ENCODE results near the gene SRP14. TPM values are rescaled to one million over a fixed set of nuclear protein-coding genes. Genes with fewer than 3 reads are reported as not detected.
A peak's percentile ranks its signal among the peaks of the same experiment; 100 is the strongest.

SRP14 gene
- total RNA-seq, 1 experiment from 2014 or later: 200 TPM

DNA sequence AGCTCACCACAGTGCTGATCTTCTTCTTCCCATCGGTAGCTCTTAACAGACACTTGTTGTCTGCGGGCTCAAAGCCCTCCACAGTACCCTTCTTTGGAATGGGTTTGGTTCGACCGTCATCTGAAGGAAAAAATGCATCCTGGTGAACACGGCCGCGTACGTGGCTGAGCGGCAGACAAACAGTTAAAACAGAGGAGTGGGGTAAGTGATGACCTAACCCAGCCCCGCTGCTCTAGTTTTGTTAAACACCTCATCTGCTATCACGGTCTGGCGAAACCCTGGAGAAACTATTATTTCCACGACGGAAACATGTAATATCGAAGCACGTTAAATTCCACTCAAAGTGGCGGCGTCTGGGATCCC lies 725 bp downstream of the SRP14 start:
- H2BK15ac ChIP-seq (ENCODE audit: low read depth, low read length): no peak overlapping the region
- no peaks in the 10 kb centered on the region for H3K4me1 ChIP-seq (ENCODE audit: insufficient read depth, low read length)
- Mint-ChIP-seq H3K36me3 (ENCODE audit: insufficient read depth in 1 of 3, low read depth in 3 of 3) (peaks cover 18 to 48% (median 41%) of the 10 kb centered on the region in 3 experiments; a peak in 6 of 7 replicates), H3K27ac (peak overlapping the region; percentile 97 to 99 (median 97)), H3K4me1 (peaks cover 18 to 20% of the 10 kb centered on the region in 2 experiments), H3K27me3 (ENCODE audit: low read depth) (no peaks in the 10 kb centered on the region), H3K9me3 (no peaks in the 10 kb centered on the region), H3K4me3 (peak overlapping the region; percentile 93 to 96)
- H3K27me3 ChIP-seq (ENCODE audit: insufficient read depth, low read length): no peaks in the 10 kb centered on the region
- no peak overlapping the region for H3K4ac ChIP-seq (ENCODE audit: low read depth, low read length)
- H4K5ac ChIP-seq (ENCODE audit: insufficient read length, low read depth, low read length): no peak overlapping the region
- no peaks in the 10 kb centered on the region for H3K9me3 ChIP-seq (ENCODE audit: control insufficient read depth, low read depth, low read length)
- no peak overlapping the region for H2BK5ac ChIP-seq (ENCODE audit: insufficient read length, low read length)
- no peak overlapping the region for H2BK12ac ChIP-seq (ENCODE audit: insufficient read length, low read depth, low read length)
- H3K79me1 ChIP-seq (ENCODE audit: insufficient read depth, low read depth, low read length, poor library complexity, severe bottlenecking): no peaks in the 10 kb centered on the region
- H3K56ac ChIP-seq (ENCODE audit: insufficient read length, low read depth, low read length): no peak overlapping the region
- H3K23me2 ChIP-seq (ENCODE audit: insufficient read length, low read depth, low read length, poor library complexity, severe bottlenecking): peaks cover 3% of the 10 kb centered on the region
- TF ChIP-seq, protein P1, sequence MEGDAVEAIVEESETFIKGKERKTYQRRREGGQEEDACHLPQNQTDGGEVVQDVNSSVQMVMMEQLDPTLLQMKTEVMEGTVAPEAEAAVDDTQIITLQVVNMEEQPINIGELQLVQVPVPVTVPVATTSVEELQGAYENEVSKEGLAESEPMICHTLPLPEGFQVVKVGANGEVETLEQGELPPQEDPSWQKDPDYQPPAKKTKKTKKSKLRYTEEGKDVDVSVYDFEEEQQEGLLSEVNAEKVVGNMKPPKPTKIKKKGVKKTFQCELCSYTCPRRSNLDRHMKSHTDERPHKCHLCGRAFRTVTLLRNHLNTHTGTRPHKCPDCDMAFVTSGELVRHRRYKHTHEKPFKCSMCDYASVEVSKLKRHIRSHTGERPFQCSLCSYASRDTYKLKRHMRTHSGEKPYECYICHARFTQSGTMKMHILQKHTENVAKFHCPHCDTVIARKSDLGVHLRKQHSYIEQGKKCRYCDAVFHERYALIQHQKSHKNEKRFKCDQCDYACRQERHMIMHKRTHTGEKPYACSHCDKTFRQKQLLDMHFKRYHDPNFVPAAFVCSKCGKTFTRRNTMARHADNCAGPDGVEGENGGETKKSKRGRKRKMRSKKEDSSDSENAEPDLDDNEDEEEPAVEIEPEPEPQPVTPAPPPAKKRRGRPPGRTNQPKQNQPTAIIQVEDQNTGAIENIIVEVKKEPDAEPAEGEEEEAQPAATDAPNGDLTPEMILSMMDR (conservative IDR thresholded peaks at IDR 0.05): no peak
- no peak overlapping the region for H2AK5ac ChIP-seq (ENCODE audit: insufficient read length, low read length)
- peak overlapping the region; percentile 78 for H3K9ac ChIP-seq (ENCODE audit: extremely low read depth, insufficient read length, low read length)
- no peaks in the 10 kb centered on the region for H4K20me1 ChIP-seq (ENCODE audit: control insufficient read depth, insufficient read depth, insufficient read length)
- no peak overlapping the region for H2BK120ac ChIP-seq (ENCODE audit: low read depth, low read length, poor library complexity, severe bottlenecking)
- H3T11ph ChIP-seq (ENCODE audit: low read length): no peak overlapping the region
- WGBS (ENCODE audit: extremely low coverage, insufficient read length, low lambda C conversion rate): no CpG with 5 or more reads among the region's 18 CpGs
- DNase-seq: no peak
- H2AFZ ChIP-seq (ENCODE audit: low read length): no peak overlapping the region
- no peak overlapping the region for H3K14ac ChIP-seq (ENCODE audit: insufficient read depth, low read length)
- no peak overlapping the region for H3K18ac ChIP-seq (ENCODE audit: insufficient read length, low read depth, low read length)
- no peak overlapping the region for H4K8ac ChIP-seq (replicated peaks; ENCODE audit: insufficient read length, low read depth, low read length)
- peaks cover 5% of the 10 kb centered on the region; the same call in 1 of the 2 replicates for H3K79me2 ChIP-seq (ENCODE audit: insufficient read depth, low read length)
- H4K91ac ChIP-seq (ENCODE audit: insufficient read length, low read depth, low read length): no peak overlapping the region
- H3K4me2 ChIP-seq (ENCODE audit: insufficient read depth, insufficient read length, low read length): peak overlapping the region; percentile 70
- no peak overlapping the region for H2BK20ac ChIP-seq (ENCODE audit: low read depth, low read length, poor library complexity, severe bottlenecking)
- no peak overlapping the region for H3K23ac ChIP-seq (ENCODE audit: insufficient read length, low read depth, low read length)
- no peak overlapping the region for H3K27ac ChIP-seq (ENCODE audit: insufficient read length, low read depth, low read length)
